HEK293 (cell line): ENCODE data around the gene TEAD4.

ENCODE experiments used
- CTCF ChIA-PET: fragments of 350-600 bp; formaldehyde crosslinking; extraction: SDS; loops from one replicate; lab custom pipeline; 2021; ENCODE audit warnings: antibody characterized with exemption; lab: Yijun Ruan, JAX
- POLR2A ChIA-PET: fragments of 300-600 bp; formaldehyde crosslinking; extraction: SDS; loops from one replicate; lab custom pipeline; 2020; ENCODE audit warnings: antibody characterized with exemption, inconsistent platforms; lab: Yijun Ruan, JAX
- H3K27ac ChIP-seq: fragments of 200-500 bp; sonication (Bioruptor generic); 2 replicates; pipeline ENCODE4 v1.5.1; 2014; ENCODE audit warnings: low read depth, low read length, control low read depth, inconsistent platforms; ENCODE audit errors: extremely low read depth
- H3K36me3 ChIP-seq, 2 experiments: fragments of 200-500 bp in 1 of 2; sonication (Bioruptor generic) in 1 of 2; 1 replicate in 1 of 2; 2 replicates in 1 of 2; pipeline ENCODE4 v1.5.1; 2014 to 2017; ENCODE audit warnings: inconsistent platforms in 2 of 2, low read length in 2 of 2; ENCODE audit not compliant: control insufficient read depth in 2 of 2, insufficient read depth in 1 of 2
- H3K4me1 ChIP-seq: fragments of 200-500 bp; sonication (Bioruptor generic); 2 replicates; pipeline ENCODE4 v1.5.1; 2014; ENCODE audit warnings: mild to moderate bottlenecking, low read length, inconsistent platforms; ENCODE audit not compliant: control insufficient read depth, insufficient read depth
- H3K4me3 ChIP-seq: 2 replicates; pipeline ENCODE4 v1.5.1; 2011; ENCODE audit warnings: low read depth, mild to moderate bottlenecking, control low read depth, low read length, moderate library complexity
- H3K9me3 ChIP-seq: fragments of 200-500 bp; sonication (Bioruptor generic); 2 replicates; pipeline ENCODE4 v1.5.1; 2014; ENCODE audit warnings: low read depth, low read length, inconsistent platforms; ENCODE audit not compliant: control insufficient read depth, insufficient read depth
- CTCF ChIP-seq: fragments of 450-650 bp; formaldehyde crosslinking; IDR thresholded peaks from 2 replicates; pipeline ENCODE4 v1.5.1; 2016; ENCODE audit warnings: missing biosample characterization, missing genetic modification characterization
- KLF1 ChIP-seq: fragments of 450-650 bp; formaldehyde crosslinking; IDR thresholded peaks from 2 replicates; pipeline ENCODE4 v1.5.1; 2016; ENCODE audit warnings: missing biosample characterization, missing genetic modification characterization
- MZF1 ChIP-seq: fragments of 450-650 bp; formaldehyde crosslinking; IDR thresholded peaks from 2 replicates; pipeline ENCODE4 v1.5.1; 2017; ENCODE audit warnings: missing biosample characterization, missing genetic modification characterization, borderline replicate concordance
- OSR2 ChIP-seq: fragments of 450-650 bp; formaldehyde crosslinking; IDR thresholded peaks from 2 replicates; pipeline ENCODE4 v1.5.1; 2016; ENCODE audit warnings: missing biosample characterization, missing genetic modification characterization
- PRDM10 ChIP-seq: fragments of 450-650 bp; formaldehyde crosslinking; IDR thresholded peaks from 2 replicates; pipeline ENCODE4 v1.5.1; 2016; ENCODE audit warnings: missing biosample characterization, missing genetic modification characterization
- PRDM4 ChIP-seq: fragments of 450-650 bp; formaldehyde crosslinking; IDR thresholded peaks from 2 replicates; pipeline ENCODE4 v1.5.1; 2017; ENCODE audit warnings: missing biosample characterization, missing genetic modification characterization
- SALL2 ChIP-seq: fragments of 450-650 bp; formaldehyde crosslinking; IDR thresholded peaks from 2 replicates; pipeline ENCODE4 v1.5.0; 2017; ENCODE audit warnings: missing biosample characterization, mild to moderate bottlenecking, missing genetic modification characterization, borderline replicate concordance
- WT1 ChIP-seq: fragments of 450-650 bp; formaldehyde crosslinking; IDR thresholded peaks from 2 replicates; pipeline ENCODE4 v1.5.1; 2016; ENCODE audit warnings: missing biosample characterization, missing genetic modification characterization
- ZBTB17 ChIP-seq: fragments of 450-650 bp; formaldehyde crosslinking; IDR thresholded peaks from 2 replicates; pipeline ENCODE4 v1.5.1; 2016; ENCODE audit warnings: missing biosample characterization, missing genetic modification characterization
- ZBTB21 ChIP-seq: fragments of 450-650 bp; formaldehyde crosslinking; IDR thresholded peaks from 2 replicates; pipeline ENCODE4 v1.5.1; 2017; ENCODE audit warnings: missing biosample characterization, missing genetic modification characterization
- ZBTB48 ChIP-seq: fragments of 450-650 bp; formaldehyde crosslinking; IDR thresholded peaks from 2 replicates; pipeline ENCODE4 v1.5.1; 2016; ENCODE audit warnings: missing biosample characterization, missing genetic modification characterization
- ZBTB8A ChIP-seq: fragments of 450-650 bp; formaldehyde crosslinking; IDR thresholded peaks from 2 replicates; pipeline ENCODE4 v1.5.1; 2016; ENCODE audit warnings: missing biosample characterization, missing genetic modification characterization
- ZFHX2 ChIP-seq: fragments of 450-650 bp; formaldehyde crosslinking; conservative IDR thresholded peaks from 2 replicates; pipeline ENCODE4 v1.5.1; 2016; ENCODE audit warnings: missing biosample characterization, missing genetic modification characterization
- ZNF202 ChIP-seq: fragments of 450-650 bp; formaldehyde crosslinking; IDR thresholded peaks from 2 replicates; pipeline ENCODE4 v1.5.1; 2016; ENCODE audit warnings: missing biosample characterization, missing genetic modification characterization, borderline replicate concordance
- ZNF423 ChIP-seq: fragments of 450-650 bp; formaldehyde crosslinking; IDR thresholded peaks from 2 replicates; pipeline ENCODE4 v1.5.1; 2016; ENCODE audit warnings: missing biosample characterization, missing genetic modification characterization
- ZNF501 ChIP-seq: fragments of 450-650 bp; formaldehyde crosslinking; IDR thresholded peaks from 2 replicates; pipeline ENCODE4 v1.5.1; 2016; ENCODE audit warnings: missing biosample characterization, missing genetic modification characterization
- ZNF529 ChIP-seq: fragments of 450-650 bp; formaldehyde crosslinking; IDR thresholded peaks from 2 replicates; pipeline ENCODE4 v1.5.1; 2017; ENCODE audit warnings: missing genetic modification characterization, missing biosample characterization; ENCODE audit not compliant: insufficient replicate concordance
- ZNF561 ChIP-seq: fragments of 450-650 bp; IDR thresholded peaks from 2 replicates; pipeline ENCODE4 v1.5.1; 2018; ENCODE audit warnings: missing biosample characterization, missing genetic modification characterization, borderline replicate concordance
- ZNF621 ChIP-seq: fragments of 450-650 bp; formaldehyde crosslinking; IDR thresholded peaks from 2 replicates; pipeline ENCODE4 v1.5.1; 2017; ENCODE audit warnings: missing biosample characterization, missing genetic modification characterization
- ZNF645 ChIP-seq: fragments of 450-650 bp; formaldehyde crosslinking; IDR thresholded peaks from 2 replicates; pipeline ENCODE4; 2016; ENCODE audit warnings: missing biosample characterization, missing genetic modification characterization
- ZNF677 ChIP-seq: fragments of 450-650 bp; IDR thresholded peaks from 2 replicates; pipeline ENCODE4 v1.5.0; 2018; ENCODE audit warnings: missing biosample characterization, mild to moderate bottlenecking, missing genetic modification characterization, moderate library complexity
- ZNF777 ChIP-seq: fragments of 450-650 bp; formaldehyde crosslinking; IDR thresholded peaks from 2 replicates; pipeline ENCODE4 v1.5.1; 2017; ENCODE audit warnings: missing biosample characterization, missing genetic modification characterization, borderline replicate concordance
- ZNF791 ChIP-seq: fragments of 450-650 bp; formaldehyde crosslinking; IDR thresholded peaks from 2 replicates; pipeline ENCODE4 v1.5.1; 2016; ENCODE audit warnings: missing biosample characterization, missing genetic modification characterization
- ZSCAN16 ChIP-seq: fragments of 450-650 bp; formaldehyde crosslinking; IDR thresholded peaks from 2 replicates; pipeline ENCODE4 v1.5.1; 2016; ENCODE audit warnings: missing biosample characterization, missing genetic modification characterization
- ZSCAN5A ChIP-seq: fragments of 450-650 bp; formaldehyde crosslinking; IDR thresholded peaks from 2 replicates; pipeline ENCODE4 v1.5.1; 2016; ENCODE audit warnings: missing biosample characterization, missing genetic modification characterization

The TEAD4 gene

GRCh38 chr12:3075315-3075714 is 116.1 kb downstream of the TEAD4 start:
- H3K9me3 ChIP-seq = no peaks in the 10 kb centered on the region
- no peak overlapping the region for H3K4me3 ChIP-seq
- H3K36me3 ChIP-seq = no peaks in the 10 kb centered on the region
- TF ChIP-seq ZSCAN5A (no peak), ZNF777 (tag by site-specific recombination) (no peak), ZNF423 (tag by site-specific recombination) (no peak), KLF1 (no peak), MZF1 (tag by site-specific recombination) (no peak), ZBTB8A (no peak), ZNF645 (tag by site-specific recombination) (no peak), ZNF677 (tag by site-specific recombination) (no peak), WT1 (no peak), ZNF202 (tag by site-specific recombination) (no peak), SALL2 (no peak), CTCF (tag by site-specific recombination) (no peak), ZSCAN16 (tag by site-specific recombination) (no peak), ZNF621 (tag by site-specific recombination) (no peak), ZBTB21 (tag by site-specific recombination) (no peak), ZNF501 (no peak), ZBTB17 (tag by site-specific recombination) (no peak), ZBTB48 (no peak), ZNF791 (tag by site-specific recombination) (no peak)
- H3K27ac ChIP-seq = no peak overlapping the region
- ChIA-PET POLR2A (no interaction called here), CTCF (interaction anchor here (0.6 to 7.2 kb wide), 3 partner anchors 60 to 339 kb away, joined by 3 to 66 read pairs (median 21); no protein-coding TSS in a partner anchor)
- peaks cover 2% of the 10 kb centered on the region; the same call in 1 of the 2 replicates for H3K4me1 ChIP-seq

- Histone ChIP-seq H3K4me1 (peaks cover 2% of the 10 kb centered on the region; the same call in 1 of the 2 replicates), H3K4me3 (peak within 1 kb of the TSS; percentile 68), H3K9me3 (no peaks in the 10 kb centered on the region), H3K27ac (peak within 1 kb of the TSS; percentile 76), H3K36me3 (no peaks in the 10 kb centered on the region)
- ChIA-PET CTCF (interaction anchor here (1.0 to 7.2 kb wide), 3 partner anchors 30 to 223 kb away, joined by 3 to 66 read pairs (median 3); no protein-coding TSS in a partner anchor), POLR2A (no interaction called here)
- TF ChIP-seq ZNF561 (tag by site-specific recombination) = peak; percentile 85; the same call in 1 of the 2 replicates
- peak; percentile 85 for TF ChIP-seq ZFHX2
- TF ChIP-seq PRDM10 (tag by site-specific recombination) = peak; percentile 28; the same call in 1 of the 2 replicates
- peak; percentile 31; the same call in 1 of the 2 replicates for TF ChIP-seq PRDM4 (tag by site-specific recombination)
- no peak for TF ChIP-seq ZNF529 (tag by site-specific recombination)
- no peak for TF ChIP-seq OSR2 (tag by site-specific recombination)
Measured at GRCh38 chr12:3076730-3077571, 117.8 kb downstream of the TEAD4 start, which contains the start of gene TSPAN9. TSS of gene TSPAN9 (plus strand) at chr12:3077379. CDS start at chr12:3201194, 123,815 bp downstream.
